ENCODE data around the gene HIF3A. TPM values are rescaled to one million over a fixed set of nuclear protein-coding genes. Genes with fewer than 3 reads are reported as not detected.
A peak's percentile ranks its signal among the peaks of the same experiment; 100 is the strongest.
"Not testable (repeated sequence)": the region's sequence is repeated elsewhere in the genome, so short reads cannot be mapped to it uniquely, and the experiment has no call there.

The HIF3A gene
- total RNA-seq, 1 donor from 2014 or later = 0.53 TPM

GRCh38 chr19:46265217-46265828, 31.5 kb upstream of the HIF3A start:
- DNase-seq (ENCODE audit: low read depth) (peak; percentile 72), FAIRE-seq (no peak)
- Histone ChIP-seq H3K27me3 (ENCODE audit: control insufficient read depth, insufficient read depth, low read length) (peaks cover 11% of the 10 kb centered on the region), H3K4me3 (ENCODE audit: low read depth, low read length) (no peak overlapping the region), H3K36me3 (ENCODE audit: control insufficient read depth, insufficient read depth, low read length) (no peaks in the 10 kb centered on the region)
- TF ChIP-seq CTCF (IDR thresholded peaks at IDR 0.05; ENCODE audit: insufficient read depth, low read length, severe bottlenecking) = peak; percentile 60

- Histone ChIP-seq H3K27me3 (ENCODE audit: control insufficient read depth, insufficient read depth, low read length) (peaks cover 6% of the 10 kb centered on the region), H3K4me3 (ENCODE audit: low read depth, low read length) (no peak overlapping the region), H3K36me3 (ENCODE audit: control insufficient read depth, insufficient read depth, low read length) (no peaks in the 10 kb centered on the region)
- TF ChIP-seq CTCF (IDR thresholded peaks at IDR 0.05; ENCODE audit: insufficient read depth, low read length, severe bottlenecking) = no peak
- no peak for DNase-seq (ENCODE audit: low read depth)
- no peak for FAIRE-seq
Observed at GRCh38 chr19:46269101-46269500, 27.7 kb upstream of the HIF3A start.

GRCh38 chr19:46270521-46271256, 26.2 kb upstream of the HIF3A start:
- no peak for TF ChIP-seq CTCF (IDR thresholded peaks at IDR 0.05; ENCODE audit: insufficient read depth, low read length, severe bottlenecking)
- FAIRE-seq = no peak
- Histone ChIP-seq H3K36me3 (ENCODE audit: control insufficient read depth, insufficient read depth, low read length) (no peaks in the 10 kb centered on the region), H3K27me3 (ENCODE audit: control insufficient read depth, insufficient read depth, low read length) (peaks cover 2% of the 10 kb centered on the region), H3K4me3 (ENCODE audit: low read depth, low read length) (no peak overlapping the region)
- no peak for DNase-seq (ENCODE audit: low read depth)

- Histone ChIP-seq H3K4me3 (ENCODE audit: low read depth, low read length) (no peak overlapping the region), H3K36me3 (ENCODE audit: control insufficient read depth, insufficient read depth, low read length) (no peaks in the 10 kb centered on the region), H3K27me3 (ENCODE audit: control insufficient read depth, insufficient read depth, low read length) (peaks cover 5% of the 10 kb centered on the region)
- TF ChIP-seq CTCF (IDR thresholded peaks at IDR 0.05; ENCODE audit: insufficient read depth, low read length, severe bottlenecking) = no peak
- DNase-seq (ENCODE audit: low read depth) = peak; percentile 83
- FAIRE-seq = no peak
Observed at GRCh38 chr19:46271481-46272197, 25.2 kb upstream of the HIF3A start.

- not testable (repeated sequence) for H3K27me3 ChIP-seq (ENCODE audit: control insufficient read depth, insufficient read depth, low read length); H3K36me3 ChIP-seq (ENCODE audit: control insufficient read depth, insufficient read depth, low read length); DNase-seq (ENCODE audit: low read depth); H3K4me3 ChIP-seq (ENCODE audit: low read depth, low read length); FAIRE-seq
Observed at GRCh38 chr19:46273931-46274330, 22.9 kb upstream of the HIF3A start.

- FAIRE-seq = no peak
- TF ChIP-seq CTCF (IDR thresholded peaks at IDR 0.05; ENCODE audit: insufficient read depth, low read length, severe bottlenecking) = no peak
Observed at GRCh38 chr19:46279177-46279576, 17.7 kb upstream of the HIF3A start.

More at GRCh38 chr19:46279177-46279576, 17.7 kb upstream of the HIF3A start:
- DNase-seq (ENCODE audit: low read depth) = no peak
- Histone ChIP-seq H3K27me3 (ENCODE audit: control insufficient read depth, insufficient read depth, low read length) (peaks cover 7% of the 10 kb centered on the region), H3K4me3 (ENCODE audit: low read depth, low read length) (no peak overlapping the region), H3K36me3 (ENCODE audit: control insufficient read depth, insufficient read depth, low read length) (no peaks in the 10 kb centered on the region)

Measured in bronchial epithelial cell (primary cell).